ENCODE data around the gene AIG1.

Gene AIG1

GRCh38 chr6:143063631-143064030, 2.9 kb downstream of the AIG1 start:
- in situ Hi-C loops (cut with HindIII; ENCODE audit: low pct_ligation_motif_present, low sequenced_read_pairs), result no loop called here
- no peak for TF ChIP-seq CTCF (IDR thresholded peaks at IDR 0.05; ENCODE audit: low read depth, low read length, missing control alignments)

GRCh38 chr6:143064271-143064670, 3.6 kb downstream of the AIG1 start:
- H3K36me3 ChIP-seq (replicated peaks), result no peaks in the 10 kb centered on the region
- in situ Hi-C loops (cut with HindIII; ENCODE audit: low pct_ligation_motif_present, low sequenced_read_pairs), result no loop called here
- H3K4me3 ChIP-seq (ENCODE audit: low read depth, low read length), result no peak overlapping the region
- no peak for DNase-seq
- H3K27ac ChIP-seq, result no peak overlapping the region
- no peaks in the 10 kb centered on the region for H3K27me3 ChIP-seq (replicated peaks)
- no peak for TF ChIP-seq CTCF (IDR thresholded peaks at IDR 0.05; ENCODE audit: low read depth, low read length, missing control alignments)

More at GRCh38 chr6:143063631-143064030, 2.9 kb downstream of the AIG1 start:
- DNase-seq, result no peak
- H3K27me3 ChIP-seq (replicated peaks), result no peaks in the 10 kb centered on the region
- H3K4me3 ChIP-seq (ENCODE audit: low read depth, low read length), result no peak overlapping the region
- H3K27ac ChIP-seq, result no peak overlapping the region
- H3K36me3 ChIP-seq (replicated peaks), result no peaks in the 10 kb centered on the region

GRCh38 chr6:143064951-143065683, 4.4 kb downstream of the AIG1 start:
- TF ChIP-seq CTCF (IDR thresholded peaks at IDR 0.05; ENCODE audit: low read depth, low read length, missing control alignments), result no peak
- in situ Hi-C loops (cut with HindIII; ENCODE audit: low pct_ligation_motif_present, low sequenced_read_pairs), result no loop called here
- Histone ChIP-seq H3K27ac (no peak overlapping the region), H3K4me3 (ENCODE audit: low read depth, low read length) (no peak overlapping the region), H3K36me3 (replicated peaks) (no peaks in the 10 kb centered on the region), H3K27me3 (replicated peaks) (no peaks in the 10 kb centered on the region)
- no peak for DNase-seq

- DNase-seq, result no peak
- Histone ChIP-seq H3K4me3 (ENCODE audit: low read depth, low read length) (no peak overlapping the region), H3K27me3 (replicated peaks) (no peaks in the 10 kb centered on the region), H3K36me3 (replicated peaks) (no peaks in the 10 kb centered on the region), H3K27ac (no peak overlapping the region)
- no peak for TF ChIP-seq CTCF (IDR thresholded peaks at IDR 0.05; ENCODE audit: low read depth, low read length, missing control alignments)
- in situ Hi-C loops (cut with HindIII; ENCODE audit: low pct_ligation_motif_present, low sequenced_read_pairs), result no loop called here
Measured at GRCh38 chr6:143068001-143068400, 7.3 kb downstream of the AIG1 start.

GRCh38 chr6:143074101-143074500, 13.4 kb downstream of the AIG1 start:
- Histone ChIP-seq H3K27ac (no peak overlapping the region), H3K36me3 (replicated peaks) (no peaks in the 10 kb centered on the region), H3K27me3 (replicated peaks) (no peaks in the 10 kb centered on the region), H3K4me3 (ENCODE audit: low read depth, low read length) (no peak overlapping the region)
- in situ Hi-C loops (cut with HindIII; ENCODE audit: low pct_ligation_motif_present, low sequenced_read_pairs), result no loop called here
- TF ChIP-seq CTCF (IDR thresholded peaks at IDR 0.05; ENCODE audit: low read depth, low read length, missing control alignments), result no peak
- DNase-seq, result no peak

Measured in brain microvascular endothelial cell (primary cell).